HG02798 (cell line): ENCODE data around the gene CPNE6.
"Not testable (repeated sequence)": the region's sequence is repeated elsewhere in the genome, so short reads cannot be mapped to it uniquely, and the experiment has no call there.

Experiments used
- ATAC-seq: cut with Tn5 transposase; IDR thresholded peaks from one replicate; pipeline ENCODE4 v1.9.1; 2021; ENCODE audit warnings: mild to moderate bottlenecking; ENCODE audit not compliant: unreplicated experiment, poor library complexity

Gene CPNE6

DNA sequence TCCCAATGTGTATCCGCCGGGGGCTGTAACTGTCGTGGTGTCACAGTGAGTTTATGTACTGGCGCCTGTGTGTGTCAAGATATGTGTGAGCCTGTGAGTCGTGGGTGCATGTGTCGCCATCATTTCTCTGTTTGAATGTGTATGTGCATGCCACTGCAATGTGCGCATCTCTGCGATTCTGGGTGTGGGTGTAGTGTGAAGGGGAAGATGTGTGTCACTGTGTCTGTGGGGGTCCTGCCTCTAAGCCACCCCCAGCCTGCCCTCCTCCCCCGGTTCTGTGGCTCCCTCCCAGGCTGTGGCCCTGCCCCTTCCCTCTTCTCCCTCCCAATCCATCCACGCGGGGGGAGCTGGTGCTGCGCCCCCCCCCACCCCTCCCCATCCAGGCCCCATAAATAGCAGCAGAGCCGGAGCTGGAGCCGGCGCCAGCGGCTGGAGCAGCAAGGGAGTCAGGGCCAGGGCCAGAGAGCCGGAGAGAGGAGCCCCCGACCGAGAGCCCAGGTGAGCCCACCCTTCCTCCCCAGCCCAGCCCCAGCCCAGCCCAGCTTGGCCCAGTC lies at the start of gene CPNE6:
Gene CPNE6, plus strand, starts transcription at position 419 of the 554 bp plus-strand sequence. CDS start 1,375 bp downstream, outside the sequence.
- ATAC-seq, result no peak

DNA sequence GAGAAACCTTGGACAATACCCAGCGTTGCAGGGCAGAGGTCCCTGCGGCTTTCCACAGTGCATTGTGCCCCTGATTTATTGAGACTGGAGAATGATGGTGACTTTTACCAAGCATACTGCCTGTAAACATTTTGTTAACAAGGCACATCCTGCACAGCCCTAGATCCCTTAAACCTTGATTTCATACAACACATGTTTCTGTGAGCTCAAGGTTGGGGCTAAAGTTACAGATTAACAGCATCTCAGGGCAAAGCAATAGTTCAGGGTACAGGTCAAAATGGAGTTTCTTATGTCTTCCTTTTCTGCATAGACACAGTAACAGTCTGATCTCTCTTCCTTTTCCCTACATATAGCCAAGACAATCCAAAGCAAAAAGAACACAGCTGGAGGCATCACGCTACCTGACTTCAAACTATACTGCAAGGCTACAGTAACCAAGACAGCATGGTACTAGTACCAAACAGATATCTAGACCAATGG lies 46.4 kb upstream of the CPNE6 start:
- not testable (repeated sequence) for ATAC-seq

DNA sequence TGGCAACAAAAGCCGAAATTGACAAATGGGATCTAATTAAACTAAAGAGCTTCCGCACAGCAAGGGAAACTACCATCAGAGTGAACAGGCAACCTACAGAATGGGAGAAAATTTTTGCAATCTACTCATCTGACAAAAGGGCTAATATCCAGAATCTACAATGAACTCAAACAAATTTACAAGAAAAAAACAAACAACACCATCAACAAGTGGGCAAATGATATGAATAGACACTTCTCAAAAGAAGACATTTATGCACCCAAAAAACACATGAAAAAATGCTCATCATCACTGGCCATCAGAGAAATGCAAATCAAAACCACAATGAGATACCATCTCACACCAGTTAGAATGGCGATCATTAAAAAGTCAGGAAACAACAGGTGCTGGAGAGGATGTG lies 41.7 kb upstream of the CPNE6 start:
- ATAC-seq, result not testable (repeated sequence)

DNA sequence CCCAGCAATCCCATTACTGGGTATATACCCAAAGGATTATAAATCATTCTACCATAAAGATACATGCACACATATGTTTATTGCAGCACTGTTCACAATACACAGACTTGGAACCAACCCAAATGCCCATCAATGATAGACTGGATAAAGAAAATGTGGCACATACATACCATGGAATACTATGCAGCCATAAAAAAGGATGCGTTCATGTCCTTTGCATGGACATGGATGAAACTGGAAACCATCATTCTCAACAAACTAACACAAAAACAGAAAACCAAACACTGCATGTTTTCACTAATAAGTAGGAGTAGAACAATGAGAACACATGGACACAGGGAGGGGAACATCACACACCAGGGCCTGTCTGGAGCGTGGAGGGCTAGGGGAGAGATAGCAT lies 40.0 kb upstream of the CPNE6 start:
- ATAC-seq, result not testable (repeated sequence)

GRCh38 chr14:24032727-24033418 lies 38.5 kb upstream of the CPNE6 start:
- ATAC-seq, result no peak

DNA sequence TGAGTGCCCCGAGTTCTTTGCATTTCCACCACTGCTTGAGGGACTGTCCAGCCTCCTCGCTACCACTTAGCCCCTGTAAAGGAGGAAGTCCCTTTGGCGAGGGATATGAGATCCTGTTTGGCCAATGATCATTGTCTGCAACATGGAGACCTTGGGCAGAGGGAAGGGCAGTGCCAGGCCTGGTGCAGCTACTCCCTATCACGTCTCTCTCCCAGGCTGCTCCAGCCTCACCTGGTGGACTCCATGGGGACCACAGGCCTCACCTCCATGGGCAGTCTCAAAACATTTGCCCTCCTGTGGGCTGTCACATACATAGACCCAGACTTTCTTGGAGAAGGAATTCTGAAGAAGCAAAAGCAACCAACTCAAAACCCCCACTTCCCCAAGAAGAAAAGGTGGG lies 35.6 kb upstream of the CPNE6 start:
- ATAC-seq, result peak; percentile 14

DNA sequence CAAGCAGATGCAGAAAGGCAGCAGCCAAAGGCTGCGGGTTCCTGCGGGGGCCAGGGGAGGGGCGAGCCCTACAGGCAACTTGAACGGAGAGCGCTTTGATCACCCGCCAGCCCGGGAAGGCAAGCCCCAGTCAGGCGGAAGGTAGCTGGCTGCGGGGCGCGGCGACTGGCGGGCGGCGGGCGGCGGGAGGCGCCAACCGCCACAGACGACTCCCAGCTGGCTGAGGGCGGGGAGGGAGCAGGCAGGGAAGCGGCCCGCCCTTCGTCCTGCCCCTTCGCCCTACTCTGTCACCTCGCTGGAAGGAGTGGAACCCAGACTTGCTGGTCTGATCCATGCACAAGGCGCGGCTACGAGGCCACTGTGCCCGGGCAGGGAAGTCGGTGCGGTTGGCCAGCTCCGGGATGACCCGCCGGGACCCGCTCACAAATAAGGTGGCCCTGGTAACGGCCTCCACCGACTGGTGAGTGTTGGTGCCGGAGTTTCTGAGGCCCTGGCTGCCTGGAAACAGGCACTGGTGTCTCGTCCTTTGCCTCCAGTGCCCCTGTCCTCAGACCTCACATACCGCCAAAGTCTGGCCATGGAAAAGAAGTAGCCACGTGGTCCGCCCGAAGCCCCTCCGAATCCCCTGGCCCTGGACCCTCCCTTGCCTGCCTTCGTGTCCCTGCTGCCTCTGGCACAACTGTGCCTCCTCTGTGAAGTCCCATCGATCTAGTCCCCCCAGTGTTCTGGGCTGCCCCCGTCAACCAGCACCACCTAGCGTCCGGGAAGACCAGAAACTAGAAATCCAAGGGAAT lies 35.0 kb upstream of the CPNE6 start:
- ATAC-seq, result peak; percentile 75

DNA sequence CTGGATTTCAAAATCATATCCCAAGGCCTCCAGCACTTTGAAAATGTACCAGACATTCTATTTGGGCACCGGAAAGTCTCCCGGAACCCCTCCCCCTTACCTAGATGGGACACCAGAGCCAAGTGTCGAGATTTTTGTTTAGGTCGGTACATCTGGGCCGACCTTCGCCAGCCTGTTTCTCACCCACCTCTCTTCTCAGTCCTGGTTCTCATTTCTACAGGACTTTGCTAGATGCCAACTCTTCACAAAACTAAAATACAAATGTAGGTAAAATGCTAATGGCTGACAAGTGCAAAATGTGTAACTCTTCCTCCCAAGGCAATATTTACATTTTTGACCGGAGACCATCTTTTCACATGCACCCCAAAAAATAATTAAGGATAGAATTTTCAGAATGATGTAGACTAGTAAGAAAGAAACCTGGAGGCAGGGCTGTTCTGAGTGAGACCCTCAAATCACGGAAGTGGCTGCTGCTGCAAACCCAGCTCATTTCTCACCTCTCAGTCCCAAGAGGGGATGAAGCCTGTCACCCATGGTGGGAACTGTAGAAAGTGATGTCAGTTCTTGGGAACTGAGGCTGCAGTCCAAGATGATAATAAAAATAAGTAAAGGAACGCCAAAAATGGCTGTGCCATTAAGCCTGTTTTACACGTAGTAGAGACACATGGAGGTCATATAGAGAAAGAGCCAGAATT lies 34.3 kb upstream of the CPNE6 start:
- ATAC-seq, result not testable (repeated sequence)

GRCh38 chr14:24037658-24038037 lies 33.7 kb upstream of the CPNE6 start:
- no peak for ATAC-seq

- no peak for ATAC-seq
These were observed 32.7 kb upstream of the CPNE6 start for GRCh38 chr14:24038686-24039085.

DNA sequence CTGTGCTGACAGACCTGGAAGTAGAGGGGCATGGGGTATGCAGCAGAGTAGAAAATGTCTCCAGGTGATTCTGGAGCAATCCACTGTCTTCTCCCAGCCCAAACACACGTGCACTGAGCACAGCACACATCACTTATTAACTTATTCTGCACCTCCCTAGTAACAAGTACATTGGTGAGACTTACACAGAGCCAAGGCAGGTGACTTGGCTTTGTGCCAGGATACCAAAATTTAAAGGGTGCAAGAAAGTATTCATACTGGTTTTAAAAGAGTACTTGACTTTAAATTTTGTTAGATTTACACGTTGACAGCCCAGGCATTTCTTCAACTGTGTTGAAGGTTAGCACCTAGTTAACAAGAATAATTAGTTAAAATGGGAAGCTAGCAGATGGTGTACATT lies 30.7 kb upstream of the CPNE6 start:
- ATAC-seq, result no peak

DNA sequence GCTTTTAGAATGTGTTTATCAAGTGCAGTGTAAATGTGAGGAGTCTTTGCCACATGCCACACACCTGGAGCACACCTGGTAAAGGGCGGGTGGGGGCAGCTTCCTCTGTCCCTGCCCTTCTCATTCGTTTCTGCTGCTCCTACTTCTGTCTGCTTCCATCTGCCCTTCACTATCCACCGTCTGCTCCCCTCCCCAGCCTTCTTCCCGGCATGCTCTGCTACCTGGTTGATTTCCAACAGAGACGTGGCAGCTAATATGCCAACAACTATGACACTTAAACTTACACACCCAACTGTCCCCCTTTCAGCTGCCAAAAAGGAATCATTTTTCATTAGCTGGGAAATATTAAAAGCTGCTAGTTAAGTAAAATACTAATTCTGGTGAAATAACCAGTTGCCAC lies 28.6 kb upstream of the CPNE6 start:
- ATAC-seq, result no peak

- ATAC-seq, result not testable (repeated sequence)
These were observed 22.4 kb upstream of the CPNE6 start for GRCh38 chr14:24049002-24049401.

DNA sequence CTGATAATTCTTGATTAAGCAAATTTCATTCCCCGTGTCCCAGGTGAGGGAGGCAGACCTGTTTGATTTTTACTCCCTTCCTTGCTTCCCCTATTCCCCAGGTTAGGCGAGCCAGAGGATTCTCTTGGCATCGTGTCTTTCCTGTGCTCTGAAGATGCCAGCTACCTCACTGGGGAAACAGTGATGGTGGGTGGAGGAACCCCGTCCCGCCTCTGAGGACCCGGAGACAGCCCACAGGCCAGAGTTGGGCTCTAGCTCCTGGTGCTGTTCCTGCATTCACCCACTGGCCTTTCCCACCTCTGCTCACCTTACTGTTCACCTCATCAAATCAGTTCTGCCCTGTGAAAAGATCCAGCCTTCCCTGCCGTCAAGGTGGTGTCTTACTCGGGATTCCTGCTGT lies 20.6 kb upstream of the CPNE6 start:
- not testable (repeated sequence) for ATAC-seq

GRCh38 chr14:24051176-24051788 lies 20.1 kb upstream of the CPNE6 start:
- peak; percentile 22 for ATAC-seq

DNA sequence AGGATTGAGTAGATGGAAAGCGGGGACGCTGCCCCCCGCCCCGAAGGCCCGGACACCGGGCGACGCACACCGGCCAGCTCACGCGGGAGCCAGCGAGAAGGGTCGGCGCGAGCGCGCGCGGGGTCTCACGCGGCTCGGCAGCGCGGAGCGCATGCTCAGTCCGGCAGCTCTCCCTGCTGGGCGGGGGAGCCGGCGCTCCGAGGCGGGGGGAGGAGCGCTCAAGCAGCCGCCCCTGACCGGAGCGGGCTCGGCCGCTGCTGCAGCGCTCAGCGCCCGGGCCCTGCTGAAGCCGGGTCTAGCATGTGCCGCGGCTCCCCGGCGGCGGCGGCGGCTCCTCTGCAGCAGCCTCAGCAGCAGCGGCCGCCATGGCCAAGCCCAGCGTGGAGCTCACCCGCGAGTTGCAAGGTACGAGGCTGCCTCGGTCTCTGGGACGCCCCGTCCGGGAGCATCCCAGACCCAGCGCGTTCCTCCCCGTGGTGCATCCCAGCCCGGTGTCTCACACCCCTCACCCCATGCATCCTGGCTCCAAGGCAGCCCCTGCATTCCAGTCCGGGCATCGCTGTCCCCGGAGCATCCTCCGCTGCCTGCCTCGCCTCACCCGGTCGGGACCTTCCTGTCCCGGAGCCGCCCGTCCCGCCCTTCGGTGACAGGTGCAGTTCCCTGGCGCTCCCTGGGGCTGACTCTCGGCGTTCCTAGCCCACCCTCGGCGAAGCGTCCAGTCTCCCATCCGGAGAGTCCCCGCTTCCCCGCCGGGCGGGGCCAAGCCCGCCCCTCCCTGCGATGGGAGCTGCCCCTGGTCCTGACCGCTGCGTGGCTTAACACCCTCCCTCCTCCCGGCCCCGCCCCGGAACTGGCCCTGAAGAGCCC lies 19.3 kb upstream of the CPNE6 start, which contains the start of gene CARMIL3:
Gene CARMIL3, plus strand, starts transcription at position 221 of the 867 bp plus-strand sequence. Its CDS starts 145 bp downstream, at position 366.
- peak; percentile 82 for ATAC-seq

DNA sequence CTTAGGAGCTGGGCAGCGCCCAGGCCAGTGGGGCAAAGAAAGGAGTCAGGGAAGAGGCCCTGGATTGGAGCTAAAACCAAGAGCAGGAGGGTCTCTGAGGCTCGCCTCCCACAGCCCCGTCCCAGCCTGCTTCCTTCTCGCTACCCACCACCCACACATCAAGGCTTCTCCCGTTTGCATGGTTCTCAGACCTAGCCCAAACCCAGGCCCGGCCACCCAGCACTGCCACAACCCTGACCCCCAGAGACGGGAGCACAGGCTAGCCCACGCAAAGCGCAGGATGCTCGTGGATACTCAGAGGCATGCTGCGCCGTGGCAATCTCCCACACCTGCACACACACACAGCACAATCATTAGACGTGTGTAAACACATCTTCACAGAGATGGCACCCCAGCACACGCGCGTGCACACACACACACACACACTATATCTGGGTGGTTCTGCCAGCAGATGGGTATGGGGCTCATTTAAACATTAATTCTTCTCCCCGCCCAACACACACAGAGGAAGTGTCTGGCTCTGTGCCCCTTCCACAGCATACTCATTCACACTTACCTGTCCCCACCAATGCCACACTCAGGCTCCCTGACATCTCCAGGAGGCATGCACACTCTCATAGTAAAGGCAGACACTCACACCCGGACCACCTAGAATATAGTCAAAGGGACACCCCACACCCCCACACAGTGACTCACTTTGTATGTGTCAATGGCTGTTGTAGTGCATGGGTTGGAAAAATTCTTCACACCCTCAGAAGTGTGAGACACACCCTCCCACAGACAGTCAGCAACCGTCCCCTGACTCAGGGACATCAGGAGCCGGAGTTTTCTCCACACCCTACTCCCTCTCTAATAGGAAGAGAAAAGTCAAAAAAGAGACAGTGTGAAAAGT lies 18.5 kb upstream of the CPNE6 start:
- no peak for ATAC-seq
